ENCODE results near the gene SLC27A5.
"Not testable (repeated sequence)": the region's sequence is repeated elsewhere in the genome, so short reads cannot be mapped to it uniquely, and the experiment has no call there.

The SLC27A5 gene

DNA sequence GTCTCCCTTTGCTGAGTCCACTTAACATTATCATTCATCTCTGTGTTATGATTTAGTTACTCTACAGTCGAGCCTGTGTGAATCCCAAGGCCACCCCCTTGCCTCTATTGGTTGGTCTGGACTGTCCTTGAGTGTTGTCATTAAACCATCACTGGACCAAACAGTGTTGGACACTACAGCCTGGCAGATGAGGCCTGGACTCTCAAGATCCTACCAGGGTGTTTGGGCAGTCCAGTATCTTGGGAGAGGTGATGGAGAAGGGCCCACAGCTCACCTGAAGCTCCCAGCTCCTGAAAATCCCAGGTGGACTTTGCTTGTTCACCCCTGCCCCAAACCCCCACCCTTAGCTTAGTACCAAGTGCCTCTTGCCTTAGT is 39.3 kb upstream of the SLC27A5 start:
- DNase-seq (ENCODE audit: low read depth in 1 of 2, low spot score in 1 of 2): no peak

DNA sequence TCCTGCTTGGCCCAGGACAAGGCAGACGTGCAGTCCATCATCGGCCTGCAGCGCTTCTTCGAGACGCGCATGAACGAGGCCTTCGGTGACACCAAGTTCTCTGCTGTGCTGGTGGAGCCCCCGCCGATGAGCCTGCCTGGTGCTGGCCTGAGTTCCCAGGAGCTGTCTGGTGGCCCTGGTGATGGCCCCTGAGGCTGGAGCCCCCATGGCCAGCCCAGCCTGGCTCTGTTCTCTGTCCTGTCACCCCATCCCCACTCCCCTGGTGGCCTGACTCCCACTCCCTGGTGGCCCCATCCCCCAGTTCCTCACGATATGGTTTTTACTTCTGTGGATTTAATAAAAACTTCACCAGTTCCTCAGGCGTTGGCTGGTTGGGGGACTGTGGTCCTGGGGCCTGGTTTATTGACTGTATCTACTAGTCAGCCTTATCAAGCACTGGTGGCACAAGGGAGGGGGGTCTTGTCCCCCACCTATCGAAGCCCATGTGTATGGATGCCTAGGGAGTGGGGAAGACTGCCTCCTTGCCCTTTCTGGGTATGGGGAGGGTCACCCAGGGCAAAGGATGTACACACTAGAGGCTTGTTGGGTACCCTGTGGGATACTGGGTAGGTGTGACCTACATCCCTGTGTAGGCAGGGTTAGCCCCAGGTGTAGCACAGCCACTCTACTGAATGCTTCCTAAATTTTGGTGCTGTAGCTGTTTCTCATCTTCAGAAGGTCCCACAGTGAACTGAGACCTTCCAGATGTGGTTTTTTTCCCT is 38.8 kb upstream of the SLC27A5 start:
- DNase-seq (ENCODE audit: low read depth in 1 of 2, low spot score in 1 of 2): no peak

DNA sequence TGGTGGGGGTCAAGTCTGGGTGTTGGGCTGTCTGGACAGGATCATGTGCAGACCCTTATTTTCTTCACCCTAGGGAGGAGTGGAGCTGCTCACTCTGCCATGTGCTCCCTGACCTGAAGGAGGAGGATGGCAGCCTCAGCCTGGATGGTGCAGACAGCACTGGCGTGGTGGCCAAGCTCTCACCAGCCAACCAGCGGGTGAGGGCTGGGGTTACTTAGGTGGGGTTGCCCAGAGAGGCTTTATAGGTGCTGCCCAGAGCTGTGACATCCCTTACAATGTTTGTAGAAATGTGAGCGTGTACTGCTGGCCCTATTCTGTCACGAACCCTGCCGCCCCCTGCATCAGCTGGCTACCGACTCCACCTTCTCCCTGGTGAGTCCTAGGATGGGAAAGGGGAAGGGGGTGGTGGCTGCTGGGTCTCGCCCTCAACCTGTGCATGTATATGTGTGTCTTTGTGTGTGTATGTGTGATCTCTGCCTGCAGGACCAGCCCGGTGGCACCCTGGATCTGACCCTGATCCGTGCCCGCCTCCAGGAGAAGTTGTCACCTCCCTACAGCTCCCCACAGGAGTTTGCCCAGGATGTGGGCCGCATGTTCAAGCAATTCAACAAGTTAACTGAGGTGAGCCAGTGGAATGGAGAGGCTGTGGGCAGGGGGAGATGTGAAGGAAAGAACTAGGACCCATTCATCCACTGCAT is 38.0 kb upstream of the SLC27A5 start:
- DNase-seq (ENCODE audit: low read depth in 1 of 2, low spot score in 1 of 2): no peak

DNA sequence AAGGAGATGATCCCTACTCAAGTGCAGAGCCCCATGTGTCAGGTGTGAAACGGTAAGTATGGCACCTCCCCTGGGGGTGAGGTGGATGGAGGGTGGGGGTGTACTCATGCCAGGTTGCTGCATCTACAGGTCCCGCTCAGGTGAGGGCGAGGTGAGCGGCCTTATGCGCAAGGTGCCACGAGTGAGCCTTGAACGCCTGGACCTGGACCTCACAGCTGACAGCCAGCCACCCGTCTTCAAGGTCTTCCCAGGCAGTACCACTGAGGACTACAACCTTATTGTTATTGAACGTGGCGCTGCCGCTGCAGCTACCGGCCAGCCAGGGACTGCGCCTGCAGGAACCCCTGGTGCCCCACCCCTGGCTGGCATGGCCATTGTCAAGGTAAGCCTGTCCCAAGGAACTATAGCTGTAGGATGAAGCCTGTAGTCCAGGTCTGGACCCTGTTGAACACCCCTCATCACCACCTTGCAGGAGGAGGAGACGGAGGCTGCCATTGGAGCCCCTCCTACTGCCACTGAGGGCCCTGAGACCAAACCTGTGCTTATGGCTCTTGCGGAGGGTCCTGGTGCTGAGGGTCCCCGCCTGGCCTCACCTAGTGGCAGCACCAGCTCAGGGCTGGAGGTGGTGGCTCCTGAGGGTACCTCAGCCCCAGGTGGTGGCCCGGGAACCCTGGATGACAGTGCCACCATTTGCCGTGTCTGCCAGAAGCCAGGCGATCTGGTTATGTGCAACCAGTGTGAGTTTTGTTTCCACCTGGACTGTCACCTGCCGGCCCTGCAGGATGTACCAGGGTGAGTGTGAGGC is 37.3 kb upstream of the SLC27A5 start:
- DNase-seq (ENCODE audit: low read depth in 1 of 2, low spot score in 1 of 2): no peak

- no peak for DNase-seq (ENCODE audit: low read depth in 1 of 2, low spot score in 1 of 2)
Measured at GRCh38 chr19:58547323-58548312, 35.8 kb upstream of the SLC27A5 start.

GRCh38 chr19:58546019-58546530 is 34.3 kb upstream of the SLC27A5 start:
- no peak for DNase-seq (ENCODE audit: low read depth in 1 of 2, low spot score in 1 of 2)

DNA sequence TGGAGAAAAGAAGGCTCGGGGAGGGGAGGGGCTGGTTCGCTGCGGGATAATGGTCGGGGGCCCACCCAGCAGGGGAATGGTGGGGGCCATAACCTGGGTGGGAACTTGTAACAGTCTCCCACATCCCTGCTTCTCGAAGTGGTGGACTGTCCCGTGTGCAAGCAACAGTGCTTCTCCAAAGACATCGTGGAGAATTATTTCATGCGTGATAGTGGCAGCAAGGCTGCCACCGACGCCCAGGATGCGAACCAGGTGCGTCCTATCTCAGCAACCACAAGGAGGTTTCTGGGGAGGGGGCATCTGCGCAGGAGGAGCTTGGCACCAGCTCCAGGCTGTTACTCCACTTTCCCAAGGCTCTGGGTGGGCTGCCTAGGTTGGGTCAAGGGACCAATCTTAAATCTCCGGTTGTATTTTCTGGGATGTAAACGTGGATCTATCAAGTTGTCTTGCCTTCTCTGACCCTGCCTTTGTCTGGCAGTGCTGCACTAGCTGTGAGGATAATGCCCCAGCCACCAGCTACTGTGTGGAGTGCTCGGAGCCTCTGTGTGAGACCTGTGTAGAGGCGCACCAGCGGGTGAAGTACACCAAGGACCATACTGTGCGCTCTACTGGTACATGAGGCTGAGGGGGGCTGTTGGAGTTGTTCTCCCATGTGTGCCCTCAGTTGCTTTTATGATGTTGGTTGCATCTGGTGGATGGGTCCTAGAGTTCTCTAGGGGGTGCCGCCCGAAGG is 33.7 kb upstream of the SLC27A5 start:
- no peak for DNase-seq (ENCODE audit: low read depth in 1 of 2, low spot score in 1 of 2)

- DNase-seq (ENCODE audit: low read depth in 1 of 2, low spot score in 1 of 2): peak; percentile 70 to 74
Measured at GRCh38 chr19:58544591-58545285, 32.9 kb upstream of the SLC27A5 start.

GRCh38 chr19:58543826-58544590 is 32.2 kb upstream of the SLC27A5 start, which contains the start of gene TRIM28:
TRIM28 (plus strand) TSS chr19:58544064; CDS start chr19:58544758, 694 bp downstream.
- DNase-seq (ENCODE audit: low read depth in 1 of 2, low spot score in 1 of 2): peak; percentile 100

DNA sequence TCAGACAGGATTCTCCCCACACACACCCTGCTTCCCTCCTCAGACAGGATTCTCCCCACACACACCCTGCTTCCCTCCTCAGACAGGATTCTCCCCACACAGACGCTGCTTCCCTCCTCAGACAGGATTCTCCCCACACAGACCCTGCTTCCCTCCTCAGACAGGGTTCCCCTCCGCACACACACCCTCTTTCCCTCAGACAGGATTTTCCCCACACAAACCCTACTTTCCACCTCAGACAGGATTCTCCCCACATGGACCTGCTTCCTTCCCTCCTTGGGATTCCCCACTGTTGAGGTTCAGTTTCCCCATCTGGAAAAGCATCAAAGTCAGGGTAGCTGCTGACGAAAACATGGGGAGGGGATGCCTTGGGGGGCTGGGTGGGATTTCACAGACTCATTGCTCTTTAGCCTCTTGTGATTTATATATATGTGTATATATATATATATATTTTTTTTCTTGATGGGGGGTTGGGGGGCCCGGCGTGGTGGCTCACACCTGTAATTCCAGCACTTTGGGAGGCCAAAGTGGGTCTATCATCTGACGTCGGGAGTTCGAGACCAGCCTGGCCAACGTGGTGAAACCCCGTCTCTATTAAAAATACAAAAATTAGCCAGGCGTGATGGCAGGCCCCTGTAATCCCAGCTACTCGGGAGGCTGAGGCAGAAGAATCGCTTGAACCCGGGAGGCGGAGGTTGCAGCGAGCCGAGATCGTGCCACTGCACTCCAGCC is 31.0 kb upstream of the SLC27A5 start:
- not testable (repeated sequence) for DNase-seq (ENCODE audit: low read depth in 1 of 2, low spot score in 1 of 2)

DNA sequence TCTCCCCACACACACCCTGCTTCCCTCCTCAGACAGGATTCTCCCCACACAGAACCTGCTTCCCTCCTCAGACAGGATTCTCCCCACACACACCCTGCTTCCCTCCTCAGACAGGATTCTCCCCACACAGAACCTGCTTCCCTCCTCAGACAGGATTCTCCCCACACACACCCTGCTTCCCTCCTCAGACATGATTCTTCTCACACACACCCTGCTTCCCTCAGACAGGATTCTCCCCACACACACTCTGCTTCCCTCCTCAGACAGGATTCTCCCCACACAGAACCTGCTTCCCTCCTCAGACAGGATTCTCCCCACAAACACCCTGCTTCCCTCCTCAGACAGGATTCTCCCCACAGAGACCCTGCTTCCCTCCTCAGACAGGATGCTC is 27.4 kb upstream of the SLC27A5 start:
- not testable (repeated sequence) for DNase-seq (ENCODE audit: low read depth in 1 of 2, low spot score in 1 of 2)

- no peak for DNase-seq (ENCODE audit: low read depth in 1 of 2, low spot score in 1 of 2)
Measured at GRCh38 chr19:58538257-58539168, 26.7 kb upstream of the SLC27A5 start.

DNA sequence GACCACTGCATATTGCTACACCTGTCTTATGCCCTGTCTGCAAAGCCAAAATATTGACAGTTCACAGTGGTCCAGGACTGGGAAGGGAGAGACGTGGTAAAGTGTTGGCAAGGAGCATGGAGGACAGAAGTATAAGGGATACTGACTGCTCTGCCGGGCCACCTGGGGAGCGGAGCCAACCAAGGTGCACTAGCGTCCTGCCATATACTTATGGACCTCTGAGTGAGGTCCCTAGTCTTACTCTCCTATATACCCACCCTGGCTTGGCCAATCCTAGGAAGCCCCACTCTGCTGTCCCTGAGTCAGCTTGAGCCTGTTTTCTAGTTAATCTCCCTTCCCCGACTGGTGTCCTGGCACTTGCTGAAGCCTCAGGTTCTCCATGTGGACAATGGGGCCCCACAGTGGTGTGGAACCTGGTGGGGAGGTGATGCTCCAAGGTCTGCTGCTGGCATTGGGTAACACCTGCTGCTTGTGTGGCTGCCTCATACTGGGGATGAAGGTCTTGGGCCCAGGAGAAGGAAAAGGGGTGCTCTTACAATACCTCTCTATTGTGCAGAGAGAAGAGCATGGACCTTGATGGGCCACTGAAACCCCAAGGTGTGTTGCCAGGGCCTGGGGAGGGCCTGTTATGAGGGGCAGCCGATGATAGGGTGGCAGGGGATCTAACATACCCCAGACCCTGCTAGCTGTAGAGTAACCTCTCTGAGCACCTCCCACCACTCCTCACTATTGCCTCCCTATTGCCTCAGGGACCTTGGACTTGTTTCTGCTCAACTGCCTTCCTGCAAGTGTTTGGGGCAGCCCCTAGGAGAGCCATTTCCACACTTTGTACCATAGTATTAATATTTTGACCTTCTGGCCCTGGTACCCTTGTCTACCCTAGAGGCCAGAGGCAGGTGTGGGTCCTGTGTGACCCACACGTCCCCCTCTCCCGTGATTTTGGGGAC is 25.3 kb upstream of the SLC27A5 start:
- DNase-seq (ENCODE audit: low read depth in 1 of 2, low spot score in 1 of 2): no peak

DNA sequence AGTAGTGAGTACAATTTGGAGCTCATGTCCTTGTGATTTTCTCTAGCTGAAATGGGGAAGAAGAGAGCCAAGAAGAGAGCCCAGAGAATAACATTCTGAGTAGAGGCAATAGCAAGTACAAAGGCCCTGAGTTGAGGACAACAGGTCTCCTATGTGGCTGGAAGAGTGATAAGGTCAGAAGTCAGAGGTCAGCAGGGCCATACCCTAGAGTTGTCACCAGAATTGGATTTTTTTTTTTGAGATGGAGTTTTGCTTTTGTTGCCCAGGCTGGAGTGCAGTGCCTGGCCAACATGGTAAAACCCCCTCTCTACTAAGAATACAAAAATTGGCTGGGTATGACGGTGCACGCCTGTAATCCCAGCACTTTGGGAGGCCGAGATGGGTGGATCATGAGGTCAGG is 24.1 kb upstream of the SLC27A5 start:
- no peak for DNase-seq (ENCODE audit: low read depth in 1 of 2, low spot score in 1 of 2)

DNA sequence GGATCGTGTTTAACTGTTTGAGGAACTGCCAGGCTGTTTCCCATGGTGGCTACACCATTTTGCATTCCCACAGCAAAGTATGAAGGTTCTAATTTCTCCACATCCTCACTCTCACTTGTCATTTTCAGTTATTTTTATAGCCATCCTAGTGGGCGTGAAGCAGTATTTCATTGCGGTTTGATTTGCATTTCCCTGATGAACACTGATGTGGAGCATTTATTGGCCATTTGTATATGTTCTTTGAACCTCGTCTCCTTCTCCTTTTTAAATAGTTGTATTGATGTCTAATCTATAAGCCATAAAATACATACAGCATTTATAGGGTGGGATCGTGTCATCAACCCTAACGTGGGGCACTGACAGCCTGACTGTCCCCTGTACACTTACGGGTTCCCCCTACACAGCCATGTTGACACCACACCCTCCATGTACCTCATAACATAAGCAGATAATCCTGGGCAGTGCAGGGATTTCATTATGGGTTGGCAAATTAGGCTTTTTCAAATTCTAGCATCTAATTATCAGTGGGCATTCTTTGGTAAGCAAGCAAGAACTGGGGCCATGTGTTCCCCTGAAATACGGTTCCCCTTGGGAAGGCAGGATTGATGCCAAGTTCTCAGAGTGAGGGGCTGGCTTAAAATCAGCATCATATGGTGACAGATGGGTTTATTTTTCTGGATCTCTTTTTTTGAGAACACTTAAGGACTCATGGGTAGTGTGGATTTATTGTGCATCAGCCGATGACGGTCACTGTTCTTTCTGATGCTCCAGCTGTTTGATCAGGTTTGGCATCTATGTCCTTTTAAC is 19.4 kb upstream of the SLC27A5 start:
- DNase-seq (ENCODE audit: low read depth in 1 of 2, low spot score in 1 of 2): no peak
